Astrocyte (in vitro differentiated cells and primary cell): ENCODE data around the gene PAIP2B.

Source experiments
- CTCF ChIP-seq: IDR thresholded peaks from 2 replicates; pipeline ENCODE4 v1.5.1; 2011; ENCODE audit warnings: low read depth, mild to moderate bottlenecking, inconsistent platforms, low read length, moderate library complexity; ENCODE audit not compliant: insufficient read depth
- EZH2 ChIP-seq: IDR thresholded peaks from 2 replicates; pipeline ENCODE4 v1.6.1; 2012; ENCODE audit warnings: mild to moderate bottlenecking, low read length, inconsistent platforms; ENCODE audit not compliant: insufficient read depth

- TF ChIP-seq EZH2: no peak
- no peak for TF ChIP-seq CTCF
These were observed 73.2 kb downstream of the PAIP2B start for GRCh38 chr2:71153585-71154224.
